Neural crest cell (in vitro differentiated cells): ENCODE results near the gene TSPAN14. TPM values are rescaled to one million over a fixed set of nuclear protein-coding genes. Genes with fewer than 3 reads are reported as not detected.

Source experiments
- DNase-seq: peaks from one replicate; pipeline ENCODE4 v3.0.0; 2021; ENCODE audit warnings: low read depth, mixed read lengths, low spot score
- H3K27ac Mint-ChIP-seq: one replicate; pipeline ENCODE4 v1.8.0; 2021; ENCODE audit warnings: mild to moderate bottlenecking, mixed read lengths; ENCODE audit not compliant: unreplicated experiment
- H3K27me3 Mint-ChIP-seq: 2 replicates; pipeline ENCODE4 v1.8.0; 2021; ENCODE audit warnings: low read depth, mild to moderate bottlenecking, mixed read lengths
- H3K36me3 Mint-ChIP-seq: 2 replicates; pipeline ENCODE4 v1.8.0; 2021; ENCODE audit warnings: low read depth, mild to moderate bottlenecking, mixed read lengths
- H3K4me1 Mint-ChIP-seq: 2 replicates; pipeline ENCODE4 v1.8.0; 2021; ENCODE audit warnings: mixed read lengths
- H3K4me3 Mint-ChIP-seq: one replicate; pipeline ENCODE4 v1.8.0; 2021; ENCODE audit warnings: mild to moderate bottlenecking, mixed read lengths
- H3K9me3 Mint-ChIP-seq: 2 replicates; pipeline ENCODE4 v1.8.0; 2021; ENCODE audit warnings: mixed read lengths
- total RNA-seq: library from RNA; stranded (reverse); gene quantifications from 2 replicates; pipeline ENCODE4 v1.2.1, GENCODE V29; 2021
- TF ChIP-seq, protein P1 (sequence below): fragments of 200-600 bp; sonication (generic); conservative IDR thresholded peaks from 2 replicates; pipeline ENCODE4 v1.5.0; 2021; ENCODE audit warnings: antibody characterized with exemption, mild to moderate bottlenecking

Gene TSPAN14
- total RNA-seq, 1 donor from 2014 or later: 140 TPM

- Mint-ChIP-seq H3K36me3 (peaks cover 19% of the 10 kb centered on the region), H3K27ac (peak overlapping the region; percentile 96), H3K9me3 (no peaks in the 10 kb centered on the region), H3K27me3 (no peaks in the 10 kb centered on the region), H3K4me3 (peak overlapping the region; percentile 57), H3K4me1 (peaks cover 61% of the 10 kb centered on the region)
- no peak for DNase-seq
- TF ChIP-seq, protein P1, sequence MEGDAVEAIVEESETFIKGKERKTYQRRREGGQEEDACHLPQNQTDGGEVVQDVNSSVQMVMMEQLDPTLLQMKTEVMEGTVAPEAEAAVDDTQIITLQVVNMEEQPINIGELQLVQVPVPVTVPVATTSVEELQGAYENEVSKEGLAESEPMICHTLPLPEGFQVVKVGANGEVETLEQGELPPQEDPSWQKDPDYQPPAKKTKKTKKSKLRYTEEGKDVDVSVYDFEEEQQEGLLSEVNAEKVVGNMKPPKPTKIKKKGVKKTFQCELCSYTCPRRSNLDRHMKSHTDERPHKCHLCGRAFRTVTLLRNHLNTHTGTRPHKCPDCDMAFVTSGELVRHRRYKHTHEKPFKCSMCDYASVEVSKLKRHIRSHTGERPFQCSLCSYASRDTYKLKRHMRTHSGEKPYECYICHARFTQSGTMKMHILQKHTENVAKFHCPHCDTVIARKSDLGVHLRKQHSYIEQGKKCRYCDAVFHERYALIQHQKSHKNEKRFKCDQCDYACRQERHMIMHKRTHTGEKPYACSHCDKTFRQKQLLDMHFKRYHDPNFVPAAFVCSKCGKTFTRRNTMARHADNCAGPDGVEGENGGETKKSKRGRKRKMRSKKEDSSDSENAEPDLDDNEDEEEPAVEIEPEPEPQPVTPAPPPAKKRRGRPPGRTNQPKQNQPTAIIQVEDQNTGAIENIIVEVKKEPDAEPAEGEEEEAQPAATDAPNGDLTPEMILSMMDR: no peak
These were observed 32.0 kb downstream of the TSPAN14 start for GRCh38 chr10:80485946-80486764.

- Mint-ChIP-seq H3K27ac (peak overlapping the region; percentile 96), H3K4me1 (peaks cover 57% of the 10 kb centered on the region)
- TF ChIP-seq, protein P1: no peak
These were observed 32.8 kb downstream of the TSPAN14 start for GRCh38 chr10:80486785-80487420.

DNA sequence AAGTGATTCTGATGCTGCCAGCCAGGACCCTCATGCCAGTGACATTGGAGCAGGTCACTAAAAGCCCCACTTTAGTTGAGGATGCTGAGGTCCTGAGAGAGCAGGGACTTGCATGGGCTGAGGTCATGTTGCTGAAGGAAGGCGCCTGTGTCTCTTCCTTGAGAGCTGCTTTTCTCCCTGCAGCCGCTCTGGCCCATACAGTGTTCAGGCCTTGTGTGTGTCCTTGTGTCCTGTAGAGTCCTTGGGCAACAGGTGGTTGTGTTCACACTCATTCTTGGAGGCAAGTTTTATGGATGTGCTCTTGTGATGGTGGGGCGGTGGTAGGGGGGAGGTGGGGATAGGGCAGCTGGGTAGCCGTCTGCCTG, 33.3 kb downstream of the TSPAN14 start:
- Mint-ChIP-seq H3K4me3 (peak overlapping the region; percentile 4), H3K4me1 (peaks cover 57% of the 10 kb centered on the region), H3K36me3 (peaks cover 26% of the 10 kb centered on the region), H3K27me3 (no peaks in the 10 kb centered on the region), H3K27ac (peak overlapping the region; percentile 83), H3K9me3 (no peaks in the 10 kb centered on the region)
- TF ChIP-seq, protein P1: no peak
- DNase-seq: no peak

More at GRCh38 chr10:80486785-80487420, 32.8 kb downstream of the TSPAN14 start:
- no peaks in the 10 kb centered on the region for H3K27me3 Mint-ChIP-seq
- H3K9me3 Mint-ChIP-seq: no peaks in the 10 kb centered on the region
- H3K36me3 Mint-ChIP-seq: peaks cover 24% of the 10 kb centered on the region
- H3K4me3 Mint-ChIP-seq: peak overlapping the region; percentile 9
- DNase-seq: no peak

GRCh38 chr10:80487791-80488538, 33.9 kb downstream of the TSPAN14 start:
- Mint-ChIP-seq H3K36me3 (peaks cover 26% of the 10 kb centered on the region), H3K4me1 (peaks cover 60% of the 10 kb centered on the region), H3K27ac (peak overlapping the region; percentile 22), H3K4me3 (peak overlapping the region; percentile 4), H3K27me3 (no peaks in the 10 kb centered on the region), H3K9me3 (no peaks in the 10 kb centered on the region)
- TF ChIP-seq, protein P1: no peak
- no peak for DNase-seq

DNA sequence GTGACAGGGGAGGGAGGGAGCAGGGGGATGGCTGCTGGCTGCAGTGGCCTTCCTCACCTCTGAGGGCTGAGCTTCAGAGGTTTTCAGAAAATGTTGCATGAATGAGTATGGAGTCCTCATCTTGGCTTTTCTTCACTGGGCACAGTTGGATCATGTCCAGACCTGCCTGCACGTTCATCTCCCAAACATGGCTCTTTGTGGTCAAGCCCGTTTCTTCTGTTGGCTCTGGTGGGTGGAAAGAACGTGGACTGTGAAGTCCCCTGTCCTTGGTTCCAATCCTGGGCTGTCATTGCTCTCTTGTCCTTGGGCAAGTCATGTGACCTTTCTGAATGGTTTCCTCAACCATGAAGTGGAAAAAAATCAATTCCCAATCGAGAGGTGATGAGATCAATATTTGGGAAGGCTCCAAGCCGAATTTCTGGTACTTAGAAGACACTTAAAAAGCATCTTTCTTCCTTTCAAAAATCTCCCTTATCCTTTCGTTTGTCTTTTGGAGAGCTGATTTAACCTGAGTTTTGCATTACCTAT, 34.5 kb downstream of the TSPAN14 start:
- TF ChIP-seq, protein P1: no peak
- Mint-ChIP-seq H3K27me3 (no peaks in the 10 kb centered on the region), H3K27ac (peak overlapping the region; percentile 22), H3K9me3 (no peaks in the 10 kb centered on the region), H3K4me3 (no peak overlapping the region), H3K36me3 (peaks cover 30% of the 10 kb centered on the region), H3K4me1 (peaks cover 60% of the 10 kb centered on the region)
- no peak for DNase-seq
